Measurements from ENCODE around the gene CAMKK1.

- TF ChIP-seq CEBPZ (IDR thresholded peaks at IDR 0.05; ENCODE audit: borderline replicate concordance, low read depth, low read length) (no peak), TRIM28 (IDR thresholded peaks at IDR 0.05) (no peak), ZNF232 (CRISPR knock-in tag; IDR thresholded peaks at IDR 0.05) (no peak), CEBPB (tag; IDR thresholded peaks at IDR 0.05) (no peak)
- TF ChIP-seq, protein P1, sequence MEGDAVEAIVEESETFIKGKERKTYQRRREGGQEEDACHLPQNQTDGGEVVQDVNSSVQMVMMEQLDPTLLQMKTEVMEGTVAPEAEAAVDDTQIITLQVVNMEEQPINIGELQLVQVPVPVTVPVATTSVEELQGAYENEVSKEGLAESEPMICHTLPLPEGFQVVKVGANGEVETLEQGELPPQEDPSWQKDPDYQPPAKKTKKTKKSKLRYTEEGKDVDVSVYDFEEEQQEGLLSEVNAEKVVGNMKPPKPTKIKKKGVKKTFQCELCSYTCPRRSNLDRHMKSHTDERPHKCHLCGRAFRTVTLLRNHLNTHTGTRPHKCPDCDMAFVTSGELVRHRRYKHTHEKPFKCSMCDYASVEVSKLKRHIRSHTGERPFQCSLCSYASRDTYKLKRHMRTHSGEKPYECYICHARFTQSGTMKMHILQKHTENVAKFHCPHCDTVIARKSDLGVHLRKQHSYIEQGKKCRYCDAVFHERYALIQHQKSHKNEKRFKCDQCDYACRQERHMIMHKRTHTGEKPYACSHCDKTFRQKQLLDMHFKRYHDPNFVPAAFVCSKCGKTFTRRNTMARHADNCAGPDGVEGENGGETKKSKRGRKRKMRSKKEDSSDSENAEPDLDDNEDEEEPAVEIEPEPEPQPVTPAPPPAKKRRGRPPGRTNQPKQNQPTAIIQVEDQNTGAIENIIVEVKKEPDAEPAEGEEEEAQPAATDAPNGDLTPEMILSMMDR (IDR thresholded peaks at IDR 0.05 in 2 of 3, conservative IDR thresholded peaks at IDR 0.05 in 1 of 3; ENCODE audit: insufficient read depth in 2 of 3, low read depth in 1 of 3, low read length in 3 of 3), result no peak
Observed at GRCh38 chr17:3859940-3860339, 32.9 kb downstream of the CAMKK1 start.
